ENCODE measurements around the gene RPS10. TPM values are rescaled to one million over a fixed set of nuclear protein-coding genes. Genes with fewer than 3 reads are reported as not detected.
"Not testable (repeated sequence)": the region's sequence is repeated elsewhere in the genome, so short reads cannot be mapped to it uniquely, and the experiment has no call there.

The RPS10 gene
- total RNA-seq, 2 donors from 2014 or later: 1,206 to 1,361 TPM

- no peaks in the 10 kb centered on the region for H3K9me3 ChIP-seq
- no peaks in the 10 kb centered on the region for H3K36me3 ChIP-seq (replicated peaks in 1 of 2; ENCODE audit: insufficient read depth in 1 of 2, low read depth in 2 of 2)
- DNase-seq (no peak), ATAC-seq (no peak)
- WGBS, 2 donors: 91 to 97% methylated on average over 5 of the region's 5 CpGs
- no peak overlapping the region for H3K4me3 ChIP-seq
- no peaks in the 10 kb centered on the region for H3K27me3 ChIP-seq
- intact Hi-C loops (cut with DNase I): no loop called here
- peaks cover 8% of the 10 kb centered on the region for H3K4me1 ChIP-seq
- TF ChIP-seq, protein P1, sequence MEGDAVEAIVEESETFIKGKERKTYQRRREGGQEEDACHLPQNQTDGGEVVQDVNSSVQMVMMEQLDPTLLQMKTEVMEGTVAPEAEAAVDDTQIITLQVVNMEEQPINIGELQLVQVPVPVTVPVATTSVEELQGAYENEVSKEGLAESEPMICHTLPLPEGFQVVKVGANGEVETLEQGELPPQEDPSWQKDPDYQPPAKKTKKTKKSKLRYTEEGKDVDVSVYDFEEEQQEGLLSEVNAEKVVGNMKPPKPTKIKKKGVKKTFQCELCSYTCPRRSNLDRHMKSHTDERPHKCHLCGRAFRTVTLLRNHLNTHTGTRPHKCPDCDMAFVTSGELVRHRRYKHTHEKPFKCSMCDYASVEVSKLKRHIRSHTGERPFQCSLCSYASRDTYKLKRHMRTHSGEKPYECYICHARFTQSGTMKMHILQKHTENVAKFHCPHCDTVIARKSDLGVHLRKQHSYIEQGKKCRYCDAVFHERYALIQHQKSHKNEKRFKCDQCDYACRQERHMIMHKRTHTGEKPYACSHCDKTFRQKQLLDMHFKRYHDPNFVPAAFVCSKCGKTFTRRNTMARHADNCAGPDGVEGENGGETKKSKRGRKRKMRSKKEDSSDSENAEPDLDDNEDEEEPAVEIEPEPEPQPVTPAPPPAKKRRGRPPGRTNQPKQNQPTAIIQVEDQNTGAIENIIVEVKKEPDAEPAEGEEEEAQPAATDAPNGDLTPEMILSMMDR (IDR thresholded peaks at IDR 0.05): no peak
- no peak for TF ChIP-seq POLR2A (IDR thresholded peaks at IDR 0.05)
- H3K27ac ChIP-seq: no peak overlapping the region
Measured at GRCh38 chr6:34381081-34381480, 44.8 kb downstream of the RPS10 start.

- intact Hi-C loops (cut with DNase I): no loop called here
- Histone ChIP-seq H3K4me3 (no peak overlapping the region), H3K4me1 (no peaks in the 10 kb centered on the region), H3K9me3 (no peaks in the 10 kb centered on the region), H3K36me3 (replicated peaks in 1 of 2; ENCODE audit: insufficient read depth in 1 of 2, low read depth in 2 of 2) (no peaks in the 10 kb centered on the region), H3K27ac (no peak overlapping the region), H3K27me3 (no peaks in the 10 kb centered on the region)
- TF ChIP-seq POLR2A (IDR thresholded peaks at IDR 0.05): no peak
- TF ChIP-seq, protein P1 (IDR thresholded peaks at IDR 0.05): no peak
- DNase-seq (no peak), ATAC-seq (no peak)
- 97 to 100% methylated on average over 2 of the region's 2 CpGs for WGBS, 2 donors
Measured at GRCh38 chr6:34378470-34378869, 47.4 kb downstream of the RPS10 start.

DNA sequence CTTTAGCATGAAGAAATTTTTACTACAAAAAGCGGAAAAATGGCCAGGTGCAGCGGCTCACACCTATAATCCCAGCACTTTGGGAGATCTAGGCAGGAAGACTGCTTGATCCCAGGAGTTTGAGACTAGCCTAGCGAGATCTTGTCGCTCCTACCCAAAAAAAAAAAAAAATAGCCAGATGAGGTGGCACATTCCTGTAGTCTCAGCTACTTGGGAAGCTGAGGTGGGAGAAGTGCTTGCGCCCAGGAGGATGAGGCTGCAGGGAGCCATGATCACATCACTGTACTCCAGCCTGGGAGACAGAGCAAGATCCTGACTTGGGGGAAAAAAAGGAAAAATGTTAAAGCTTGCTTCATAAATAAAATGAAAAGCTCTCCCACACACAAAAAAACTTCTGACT, 47.9 kb downstream of the RPS10 start:
- 93 to 97% methylated on average over 5 of the region's 5 CpGs for WGBS, 2 donors
- ATAC-seq: no peak
- H3K36me3 ChIP-seq (replicated peaks in 1 of 2; ENCODE audit: insufficient read depth in 1 of 2, low read depth in 2 of 2): no peaks in the 10 kb centered on the region
- no peak overlapping the region for H3K27ac ChIP-seq
- H3K4me1 ChIP-seq: no peaks in the 10 kb centered on the region
- no peak overlapping the region for H3K4me3 ChIP-seq
- intact Hi-C loops (cut with DNase I): no loop called here
- no peaks in the 10 kb centered on the region for H3K27me3 ChIP-seq
- DNase-seq: no peak
- TF ChIP-seq, protein P1 (IDR thresholded peaks at IDR 0.05): no peak
- no peaks in the 10 kb centered on the region for H3K9me3 ChIP-seq

GRCh38 chr6:34377571-34377970, 48.3 kb downstream of the RPS10 start:
- H3K4me3 ChIP-seq; H3K27me3 ChIP-seq; intact Hi-C loops (cut with DNase I); H3K4me1 ChIP-seq; DNase-seq; ATAC-seq; H3K27ac ChIP-seq; H3K9me3 ChIP-seq; H3K36me3 ChIP-seq (replicated peaks in 1 of 2; ENCODE audit: insufficient read depth in 1 of 2, low read depth in 2 of 2): not testable (repeated sequence)
- WGBS, 2 donors: 86 to 94% methylated on average over 5 of the region's 5 CpGs

DNA sequence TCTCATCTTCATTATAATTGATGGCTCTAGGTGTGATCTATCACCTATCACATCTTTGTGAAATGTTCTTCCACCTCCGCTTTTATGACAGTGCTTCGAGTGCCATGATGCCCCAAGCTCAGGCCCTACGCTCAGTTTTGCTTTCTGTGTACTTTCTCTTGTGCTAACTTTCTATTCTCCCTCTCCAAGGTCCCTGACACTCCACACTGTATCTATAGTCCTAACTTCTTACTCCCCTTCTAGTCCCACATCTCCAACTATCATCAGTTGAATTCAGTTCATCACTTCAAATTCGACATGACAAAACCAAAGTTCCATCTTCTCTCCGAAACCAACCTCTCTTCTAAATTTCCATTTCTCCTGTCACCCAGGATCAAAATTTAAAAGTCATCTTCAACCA, 50.0 kb downstream of the RPS10 start:
- Histone ChIP-seq H3K36me3 (replicated peaks in 1 of 2; ENCODE audit: insufficient read depth in 1 of 2, low read depth in 2 of 2) (no peaks in the 10 kb centered on the region), H3K9me3 (no peaks in the 10 kb centered on the region), H3K27me3 (no peaks in the 10 kb centered on the region), H3K4me3 (no peak overlapping the region), H3K4me1 (no peaks in the 10 kb centered on the region), H3K27ac (no peak overlapping the region)
- intact Hi-C loops (cut with DNase I): no loop called here
- ATAC-seq (no peak), DNase-seq (no peak)
- TF ChIP-seq, protein P1 (IDR thresholded peaks at IDR 0.05): no peak
- no peak for TF ChIP-seq POLR2A (IDR thresholded peaks at IDR 0.05)
- 94 to 95% methylated on average over 5 of the region's 5 CpGs for WGBS, 2 donors

Data from body of pancreas (tissue), 4 donors.